HEK293 (cell line): ENCODE data around the gene MCTP1.

Experiments used
- ATF2 ChIP-seq: fragments of 450-650 bp; formaldehyde crosslinking; IDR thresholded peaks from 2 replicates; pipeline ENCODE4 v1.5.1; 2016; ENCODE audit warnings: missing biosample characterization, missing genetic modification characterization, low read depth
- CTCF ChIP-seq: fragments of 450-650 bp; formaldehyde crosslinking; IDR thresholded peaks from 2 replicates; pipeline ENCODE4 v1.5.1; 2016; ENCODE audit warnings: missing biosample characterization, missing genetic modification characterization
- HOXA7 ChIP-seq: sonication (generic); formaldehyde crosslinking; IDR thresholded peaks from 2 replicates; pipeline ENCODE4 v1.8.1; 2022; ENCODE audit warnings: missing genetic modification reagents, borderline replicate concordance
- ZBTB6 ChIP-seq: fragments of 450-650 bp; formaldehyde crosslinking; IDR thresholded peaks from 2 replicates; pipeline ENCODE4 v1.5.1; 2017; ENCODE audit warnings: missing biosample characterization, missing genetic modification characterization
- ZNF18 ChIP-seq: fragments of 450-650 bp; formaldehyde crosslinking; IDR thresholded peaks from 2 replicates; pipeline ENCODE4 v1.5.1; 2016; ENCODE audit warnings: missing biosample characterization, missing genetic modification characterization
- ZNF24 ChIP-seq: fragments of 450-650 bp; formaldehyde crosslinking; IDR thresholded peaks from 2 replicates; pipeline ENCODE4 v1.5.1; 2016; ENCODE audit warnings: missing biosample characterization, missing genetic modification characterization
- ZNF274 ChIP-seq, 2 experiments: fragments of 200-500 bp in 1 of 2; fragments of 450-650 bp in 1 of 2; sonication (Bioruptor generic) in 1 of 2; formaldehyde crosslinking in 1 of 2; IDR thresholded peaks; 2 replicates each; pipeline versions ENCODE4 v1.5.1 to v1.6.1; 2014 to 2016; ENCODE audit warnings: borderline replicate concordance in 1 of 2, inconsistent platforms in 1 of 2, low read length in 1 of 2, missing biosample characterization in 1 of 2, missing genetic modification characterization in 1 of 2
- ZNF530 ChIP-seq: fragments of 450-650 bp; formaldehyde crosslinking; IDR thresholded peaks from 2 replicates; pipeline ENCODE4 v1.5.1; 2016; ENCODE audit warnings: low read depth, missing biosample characterization, missing genetic modification characterization
- ZNF704 ChIP-seq: fragments of 450-650 bp; formaldehyde crosslinking; IDR thresholded peaks from 2 replicates; pipeline ENCODE4 v1.5.1; 2016; ENCODE audit warnings: missing biosample characterization, missing genetic modification characterization

GRCh38 chr5:94818904-94819303, 466.0 kb downstream of the MCTP1 start:
- TF ChIP-seq CTCF (tag by site-specific recombination): no peak
- no peak for TF ChIP-seq ZNF24 (tag by site-specific recombination)
- TF ChIP-seq ZNF530 (tag by site-specific recombination): no peak
- no peak for TF ChIP-seq ZBTB6 (tag by site-specific recombination)
- TF ChIP-seq ZNF18 (tag by site-specific recombination): no peak
- no peak for TF ChIP-seq ATF2 (tag by site-specific recombination)
- no peak for TF ChIP-seq ZNF274 (IDR thresholded peaks at IDR 0.05; ENCODE audit: low read length)
- no peak for TF ChIP-seq ZNF274 (tag by site-specific recombination; IDR thresholded peaks at IDR 0.05; ENCODE audit: borderline replicate concordance)
- no peak for TF ChIP-seq ZNF704 (tag by site-specific recombination)
- no peak for TF ChIP-seq HOXA7 (CRISPR knock-in tag)
